SK-N-SH (cell line): ENCODE results near the gene KRT81.

Experiments
- EP300 ChIP-seq, 2 experiments: IDR thresholded peaks; 2 replicates each; pipeline versions ENCODE4 v1.4.0 to v1.6.1; 2012; ENCODE audit warnings: borderline replicate concordance in 1 of 2, low read depth in 1 of 2, low read length in 1 of 2
- FOXM1 ChIP-seq: IDR thresholded peaks from 2 replicates; pipeline ENCODE4 v1.4.0; 2012; ENCODE audit warnings: low read depth, mild to moderate bottlenecking
- MEF2A ChIP-seq: IDR thresholded peaks from 2 replicates; pipeline ENCODE4 v1.4.0; 2012; ENCODE audit warnings: low read depth, borderline replicate concordance
- MXI1 ChIP-seq: IDR thresholded peaks from 2 replicates; pipeline ENCODE4 v1.6.1; 2012; ENCODE audit warnings: mild to moderate bottlenecking, low read depth, low read length, improper control_type of control experiment
- POLR2AphosphoS5 ChIP-seq: IDR thresholded peaks from 2 replicates; pipeline ENCODE4 v1.6.1; 2012; ENCODE audit warnings: low read depth, low read length
- TEAD4 ChIP-seq: IDR thresholded peaks from 2 replicates; pipeline ENCODE4 v1.4.0; 2012; ENCODE audit warnings: mild to moderate bottlenecking, borderline replicate concordance; ENCODE audit not compliant: insufficient read depth
- TF ChIP-seq, protein P1 (sequence below): fragments of 200-600 bp; sonication (generic); IDR thresholded peaks from 2 replicates; pipeline ENCODE4 v1.6.1; 2017; ENCODE audit warnings: antibody characterized with exemption, mild to moderate bottlenecking, moderate library complexity
- TF ChIP-seq, protein P2 (sequence below): IDR thresholded peaks from 2 replicates; pipeline ENCODE4 v1.4.0; 2012; ENCODE audit warnings: low read depth
- TF ChIP-seq, protein P3 (sequence below): fragments of 150-350 bp; IDR thresholded peaks from 2 replicates; pipeline ENCODE4 v1.6.1; 2017; ENCODE audit warnings: antibody characterized with exemption, low read length, low read depth, borderline replicate concordance
- TF ChIP-seq, protein P4 (sequence below): IDR thresholded peaks from 2 replicates; pipeline ENCODE4; 2012

DNA sequence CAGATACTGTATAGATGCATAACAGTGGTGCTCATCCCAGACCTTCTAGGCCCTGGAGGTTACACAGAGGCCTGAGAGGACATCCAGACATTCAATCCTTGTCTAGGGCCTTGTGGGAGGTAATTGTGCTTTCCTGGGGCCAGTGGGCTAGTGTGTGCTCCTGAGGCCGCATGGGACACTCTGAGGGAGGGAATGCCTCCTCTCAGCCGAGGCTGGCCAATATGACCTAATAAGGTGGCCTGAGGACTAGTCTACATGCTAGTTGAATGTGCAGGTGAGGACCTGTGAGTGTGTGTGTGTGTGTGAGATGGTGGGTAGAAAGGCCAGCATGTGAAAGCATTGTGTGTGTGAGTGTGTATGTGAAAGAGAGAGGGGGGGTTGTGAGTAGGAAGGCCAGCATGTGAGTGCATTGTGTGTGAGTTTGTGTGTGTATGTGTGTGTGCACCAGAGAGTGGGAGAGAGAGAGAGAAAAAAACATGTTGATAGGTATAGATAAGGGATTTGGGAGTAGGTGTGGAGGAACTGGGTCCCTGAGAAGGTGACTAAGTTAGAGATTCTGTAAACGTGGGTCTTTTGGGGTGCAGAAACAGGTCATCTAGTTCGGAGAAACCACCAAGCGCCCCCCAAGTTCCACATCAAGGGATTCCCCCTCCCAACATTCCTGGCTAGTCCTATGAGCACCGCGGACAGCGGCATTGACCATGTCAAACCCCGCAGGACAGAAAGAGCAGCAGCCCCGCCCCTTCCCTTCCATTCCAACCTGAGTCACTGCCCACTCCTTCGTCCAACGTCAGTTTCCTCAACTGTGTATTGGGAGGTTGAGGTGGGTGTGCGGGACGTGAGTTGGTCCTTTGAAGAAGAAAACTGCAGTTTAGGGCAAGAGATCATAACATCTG, 9.7 kb upstream of the KRT81 start:
- TF ChIP-seq, protein P1, sequence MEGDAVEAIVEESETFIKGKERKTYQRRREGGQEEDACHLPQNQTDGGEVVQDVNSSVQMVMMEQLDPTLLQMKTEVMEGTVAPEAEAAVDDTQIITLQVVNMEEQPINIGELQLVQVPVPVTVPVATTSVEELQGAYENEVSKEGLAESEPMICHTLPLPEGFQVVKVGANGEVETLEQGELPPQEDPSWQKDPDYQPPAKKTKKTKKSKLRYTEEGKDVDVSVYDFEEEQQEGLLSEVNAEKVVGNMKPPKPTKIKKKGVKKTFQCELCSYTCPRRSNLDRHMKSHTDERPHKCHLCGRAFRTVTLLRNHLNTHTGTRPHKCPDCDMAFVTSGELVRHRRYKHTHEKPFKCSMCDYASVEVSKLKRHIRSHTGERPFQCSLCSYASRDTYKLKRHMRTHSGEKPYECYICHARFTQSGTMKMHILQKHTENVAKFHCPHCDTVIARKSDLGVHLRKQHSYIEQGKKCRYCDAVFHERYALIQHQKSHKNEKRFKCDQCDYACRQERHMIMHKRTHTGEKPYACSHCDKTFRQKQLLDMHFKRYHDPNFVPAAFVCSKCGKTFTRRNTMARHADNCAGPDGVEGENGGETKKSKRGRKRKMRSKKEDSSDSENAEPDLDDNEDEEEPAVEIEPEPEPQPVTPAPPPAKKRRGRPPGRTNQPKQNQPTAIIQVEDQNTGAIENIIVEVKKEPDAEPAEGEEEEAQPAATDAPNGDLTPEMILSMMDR: no peak
- no peak for TF ChIP-seq TEAD4
- TF ChIP-seq POLR2AphosphoS5: no peak
- TF ChIP-seq, protein P2, sequence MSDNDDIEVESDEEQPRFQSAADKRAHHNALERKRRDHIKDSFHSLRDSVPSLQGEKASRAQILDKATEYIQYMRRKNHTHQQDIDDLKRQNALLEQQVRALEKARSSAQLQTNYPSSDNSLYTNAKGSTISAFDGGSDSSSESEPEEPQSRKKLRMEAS: no peak
- no peak for TF ChIP-seq EP300 (IDR thresholded peaks at IDR 0.05; ENCODE audit: borderline replicate concordance in 1 of 2, low read depth in 1 of 2, low read length in 1 of 2)
- no peak for TF ChIP-seq MXI1
- TF ChIP-seq FOXM1: no peak
- TF ChIP-seq, protein P3, sequence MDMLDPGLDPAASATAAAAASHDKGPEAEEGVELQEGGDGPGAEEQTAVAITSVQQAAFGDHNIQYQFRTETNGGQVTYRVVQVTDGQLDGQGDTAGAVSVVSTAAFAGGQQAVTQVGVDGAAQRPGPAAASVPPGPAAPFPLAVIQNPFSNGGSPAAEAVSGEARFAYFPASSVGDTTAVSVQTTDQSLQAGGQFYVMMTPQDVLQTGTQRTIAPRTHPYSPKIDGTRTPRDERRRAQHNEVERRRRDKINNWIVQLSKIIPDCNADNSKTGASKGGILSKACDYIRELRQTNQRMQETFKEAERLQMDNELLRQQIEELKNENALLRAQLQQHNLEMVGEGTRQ: no peak
- TF ChIP-seq, protein P4, sequence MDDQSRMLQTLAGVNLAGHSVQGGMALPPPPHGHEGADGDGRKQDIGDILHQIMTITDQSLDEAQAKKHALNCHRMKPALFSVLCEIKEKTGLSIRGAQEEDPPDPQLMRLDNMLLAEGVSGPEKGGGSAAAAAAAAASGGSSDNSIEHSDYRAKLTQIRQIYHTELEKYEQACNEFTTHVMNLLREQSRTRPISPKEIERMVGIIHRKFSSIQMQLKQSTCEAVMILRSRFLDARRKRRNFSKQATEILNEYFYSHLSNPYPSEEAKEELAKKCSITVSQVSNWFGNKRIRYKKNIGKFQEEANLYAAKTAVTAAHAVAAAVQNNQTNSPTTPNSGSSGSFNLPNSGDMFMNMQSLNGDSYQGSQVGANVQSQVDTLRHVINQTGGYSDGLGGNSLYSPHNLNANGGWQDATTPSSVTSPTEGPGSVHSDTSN: no peak
- TF ChIP-seq MEF2A: no peak
